IMR-90 (cell line): ENCODE results near the gene CMIP. TPM values are rescaled to one million over a fixed set of nuclear protein-coding genes. Genes with fewer than 3 reads are reported as not detected.

ENCODE experiments used
- ATAC-seq: fragments of 200-7000 bp; cut with Tn5 transposase; 2 replicates; pipeline ENCODE4 v1.9.1; 2020; ENCODE audit warnings: low read depth, mild to moderate bottlenecking, moderate library complexity
- BruUV-seq: library from RNA; stranded (reverse); fragments of 400-500 nt; replicated peaks from 2 replicates; lab custom pipeline; 2021; lab: Mats Ljungman, UMichigan
- CTCF ChIA-PET: fragments of 300-600 bp; formaldehyde crosslinking; extraction: SDS; loops from one replicate; lab custom pipeline; 2021; ENCODE audit warnings: antibody characterized with exemption; lab: Yijun Ruan, JAX
- POLR2A ChIA-PET: fragments of 300-600 bp; sonication (Branson Sonifier 250); formaldehyde crosslinking; loops from one replicate; lab custom pipeline; 2022; ENCODE audit warnings: antibody characterized with exemption; ENCODE audit not compliant: unreplicated experiment; lab: Charles Lee
- DNase-seq: peaks from one replicate; pipeline ENCODE4 v3.0.0; 2013
- H2AFZ ChIP-seq: replicated peaks from 2 replicates; pipeline ENCODE3; 2013; ENCODE audit warnings: low read length, mild to moderate bottlenecking; ENCODE audit not compliant: poor library complexity
- H2AK5ac ChIP-seq: 2 replicates; pipeline ENCODE4 v1.6.1; 2013; ENCODE audit warnings: low read depth, low read length, inconsistent platforms
- H2AK9ac ChIP-seq: replicated peaks from 2 replicates; pipeline ENCODE3; 2013; ENCODE audit warnings: mild to moderate bottlenecking, low read depth, low read length, moderate library complexity; ENCODE audit not compliant: poor library complexity
- H2BK120ac ChIP-seq: 2 replicates; pipeline ENCODE4 v1.6.1; 2013; ENCODE audit warnings: low read depth, low read length, inconsistent platforms
- H2BK15ac ChIP-seq: 3 replicates; pipeline ENCODE4 v1.6.1; 2013; ENCODE audit warnings: low read depth, low read length, inconsistent platforms
- H2BK20ac ChIP-seq: 2 replicates; pipeline ENCODE4 v1.6.1; 2013; ENCODE audit warnings: low read depth, mild to moderate bottlenecking, inconsistent platforms, low read length, moderate library complexity
- H2BK5ac ChIP-seq: 2 replicates; pipeline ENCODE4 v1.6.1; 2013; ENCODE audit warnings: mild to moderate bottlenecking, low read depth, low read length, inconsistent platforms; ENCODE audit not compliant: poor library complexity, severe bottlenecking
- H3K14ac ChIP-seq: replicated peaks from 2 replicates; pipeline ENCODE4 v1.6.1; 2013; ENCODE audit warnings: low read depth, low read length, inconsistent platforms
- H3K18ac ChIP-seq: 2 replicates; pipeline ENCODE4 v1.6.1; 2013; ENCODE audit warnings: low read depth, low read length, control low read depth
- H3K23ac ChIP-seq: 2 replicates; pipeline ENCODE4 v1.6.1; 2013; ENCODE audit warnings: low read depth, low read length, inconsistent platforms
- H3K27ac ChIP-seq: 2 replicates; pipeline ENCODE4 v1.5.1; 2013; ENCODE audit warnings: mild to moderate bottlenecking, control low read depth, low read length; ENCODE audit not compliant: insufficient read depth
- H3K27me3 ChIP-seq: 2 replicates; pipeline ENCODE4 v1.6.1; 2013; ENCODE audit warnings: low read length; ENCODE audit not compliant: control insufficient read depth, insufficient read depth
- H3K36me3 ChIP-seq: 2 replicates; pipeline ENCODE4 v1.6.1; 2013; ENCODE audit warnings: low read length, mixed read lengths; ENCODE audit not compliant: control insufficient read depth, insufficient read depth
- H3K4ac ChIP-seq: 2 replicates; pipeline ENCODE4 v1.6.1; 2013; ENCODE audit warnings: low read depth, low read length, inconsistent platforms
- H3K4me1 ChIP-seq: 2 replicates; pipeline ENCODE4 v1.6.1; 2013; ENCODE audit warnings: low read length, mixed read lengths; ENCODE audit not compliant: control insufficient read depth, insufficient read depth
- H3K4me2 ChIP-seq: 2 replicates; pipeline ENCODE4 v1.6.1; 2013; ENCODE audit warnings: low read depth, mild to moderate bottlenecking, control low read depth, low read length, moderate library complexity
- H3K4me3 ChIP-seq: 2 replicates; pipeline ENCODE4 v1.5.1; 2013; ENCODE audit warnings: low read depth, mild to moderate bottlenecking, control low read depth, low read length, moderate library complexity; ENCODE audit not compliant: insufficient read depth
- H3K56ac ChIP-seq: 2 replicates; pipeline ENCODE4 v1.6.1; 2013; ENCODE audit warnings: low read length, inconsistent platforms; ENCODE audit not compliant: insufficient read depth; ENCODE audit errors: extremely low read depth
- H3K79me1 ChIP-seq, 2 experiments: 2 replicates each; pipeline ENCODE4 v1.6.1; 2013; ENCODE audit warnings: low read length in 2 of 2, inconsistent platforms in 1 of 2, low read depth in 1 of 2
- H3K9ac ChIP-seq: 2 replicates; pipeline ENCODE4 v1.6.1; 2013; ENCODE audit warnings: low read depth, low read length, control low read depth
- H3K9me1 ChIP-seq: 2 replicates; pipeline ENCODE4 v1.6.1; 2013; ENCODE audit warnings: low read length, inconsistent platforms; ENCODE audit not compliant: insufficient read depth
- H3K9me3 ChIP-seq: 2 replicates; pipeline ENCODE4 v1.6.1; 2013; ENCODE audit warnings: low read length; ENCODE audit not compliant: control insufficient read depth, insufficient read depth
- H4K20me1 ChIP-seq: 2 replicates; pipeline ENCODE4 v1.6.1; 2013; ENCODE audit warnings: low read length, inconsistent platforms; ENCODE audit not compliant: insufficient read depth
- H4K5ac ChIP-seq: 2 replicates; pipeline ENCODE4 v1.6.1; 2013; ENCODE audit warnings: mild to moderate bottlenecking, low read depth, low read length, control low read depth
- H4K8ac ChIP-seq, 2 experiments: 2 replicates each; pipeline ENCODE4 v1.6.1; 2013; ENCODE audit warnings: low read depth in 2 of 2, low read length in 2 of 2, control low read depth in 1 of 2, inconsistent platforms in 1 of 2
- H4K91ac ChIP-seq: 2 replicates; pipeline ENCODE4 v1.6.1; 2013; ENCODE audit warnings: low read depth, low read length, inconsistent platforms; ENCODE audit not compliant: insufficient read depth
- BHLHE40 ChIP-seq: fragments of 150-350 bp; IDR thresholded peaks from 2 replicates; pipeline ENCODE4 v1.6.1; 2016; ENCODE audit warnings: mild to moderate bottlenecking, low read depth, low read length
- CEBPB ChIP-seq: IDR thresholded peaks from 2 replicates; pipeline ENCODE4 v1.6.1; 2012; ENCODE audit warnings: low read depth, low read length, improper control_type of control experiment
- USF2 ChIP-seq: fragments of 150-350 bp; IDR thresholded peaks from 2 replicates; pipeline ENCODE4 v1.6.1; 2017; ENCODE audit warnings: mild to moderate bottlenecking, antibody characterized with exemption, low read length, low read depth
- WGBS, 2 experiments: methylation state at CpG; one replicate each; pipeline versions ENCODE4 v1.1.5 to v1.1.7; 2013; ENCODE audit warnings: missing lambda C conversion rate in 2 of 2; ENCODE audit not compliant: insufficient read length in 1 of 2; ENCODE audit errors: extremely low coverage in 2 of 2; 5-methylcytosine and 5-hydroxymethylcytosine counted together
- dilution Hi-C: fragments of 300-500 bp; cut with HindIII; formaldehyde crosslinking; loops from one replicate; pipeline ENCODE4 v1.14.3; 2018; ENCODE audit warnings: low sequenced_read_pairs; ENCODE audit not compliant: unreplicated experiment
- in situ Hi-C: fragments of 300-500 bp; cut with MboI; formaldehyde crosslinking; loops from 3 replicates; pipeline ENCODE4 v1.14.3; 2019; ENCODE audit warnings: low sequenced_read_pairs, inconsistent platforms, mixed read lengths
- intact Hi-C: fragments of 100-400 bp; cut with micrococcal nuclease; formaldehyde crosslinking; loops from 2 replicates; pipeline ENCODE4 v1.10.0; 2022
- polyA plus RNA-seq, 3 experiments: library from polyadenylated mRNA; depleted of rRNA; stranded (reverse); fragments of >200 nt; gene quantifications; 2 replicates each; pipeline ENCODE4 v1.2.3, GENCODE V29; 2012; ENCODE audit warnings: low replicate concordance in 1 of 3
- total RNA-seq: library from RNA; depleted of rRNA; stranded (reverse); fragments of >200 nt; gene quantifications from 2 replicates; pipeline ENCODE4 v1.2.3, GENCODE V29; 2012

Gene CMIP
- total and polyA plus RNA-seq, 2 of the 4 experiments (the other 2 are of a cell fraction), result 3.2 to 11.6 TPM

- POLR2A ChIA-PET, result no interaction called here
- H3K36me3 ChIP-seq, result 0 out of 2 replicates have a peak, but pooled peaks cover 2% of the 10 kb centered on the region
- H3K18ac ChIP-seq, result no peak overlapping the region
- H2BK20ac ChIP-seq, result no peak overlapping the region
- H2BK15ac ChIP-seq, result no peak overlapping the region
- WGBS, 2 experiments, result 92% methylated on average over 7 of the region's 12 CpGs; no CpG with 5 or more reads in 1 of the 2 experiments
- H3K27ac ChIP-seq, result no peak overlapping the region
- in situ Hi-C loops (no loop called here), dilution Hi-C loops (no loop called here), intact Hi-C loops (loop anchor here (10.0 kb wide), 2 partner anchors 143 to 183 kb away; partner anchors contain the start of gene CMIP)
- H3K4me2 ChIP-seq, result no peak overlapping the region
- peaks cover 57% of the 10 kb centered on the region for H4K20me1 ChIP-seq
- H2BK120ac ChIP-seq, result no peak overlapping the region
- CTCF ChIA-PET, result no interaction called here
- no peak overlapping the region; the same call in 1 of the 2 replicates for H3K4ac ChIP-seq
- H2AK9ac ChIP-seq, result no peak overlapping the region
- peaks cover 36 to 61% of the 10 kb centered on the region in 2 experiments for H3K79me1 ChIP-seq
- no peak overlapping the region for H2AFZ ChIP-seq
- no peak overlapping the region for H4K5ac ChIP-seq
- H3K4me1 ChIP-seq, result peaks cover 13% of the 10 kb centered on the region
- H2AK5ac ChIP-seq, result no peak overlapping the region; the same call in 1 of the 2 replicates
- no peak overlapping the region for H3K56ac ChIP-seq
- H4K8ac ChIP-seq, result no peak overlapping the region
- no peaks in the 10 kb centered on the region for H3K27me3 ChIP-seq
- no TSS peak for BruUV-seq
- ATAC-seq, result no peak
- H4K91ac ChIP-seq, result no peak overlapping the region
- H2BK5ac ChIP-seq, result no peak overlapping the region
- H3K9ac ChIP-seq, result no peak overlapping the region
- no peak overlapping the region for H3K14ac ChIP-seq
- H3K9me1 ChIP-seq, result peaks cover 27% of the 10 kb centered on the region
- TF ChIP-seq USF2 (no peak), CEBPB (no peak), BHLHE40 (no peak)
- no peak overlapping the region for H3K23ac ChIP-seq
- H3K9me3 ChIP-seq, result no peaks in the 10 kb centered on the region
- H3K4me3 ChIP-seq, result no peak overlapping the region
- no peak for DNase-seq
Observed at GRCh38 chr16:81587626-81588160, 143.1 kb downstream of the CMIP start.
